ENCODE measurements around the gene STK32C.

STK32C gene

GRCh38 chr10:132206806-132207535 is 100.8 kb downstream of the STK32C start:
- DNase-seq = no peak

DNA sequence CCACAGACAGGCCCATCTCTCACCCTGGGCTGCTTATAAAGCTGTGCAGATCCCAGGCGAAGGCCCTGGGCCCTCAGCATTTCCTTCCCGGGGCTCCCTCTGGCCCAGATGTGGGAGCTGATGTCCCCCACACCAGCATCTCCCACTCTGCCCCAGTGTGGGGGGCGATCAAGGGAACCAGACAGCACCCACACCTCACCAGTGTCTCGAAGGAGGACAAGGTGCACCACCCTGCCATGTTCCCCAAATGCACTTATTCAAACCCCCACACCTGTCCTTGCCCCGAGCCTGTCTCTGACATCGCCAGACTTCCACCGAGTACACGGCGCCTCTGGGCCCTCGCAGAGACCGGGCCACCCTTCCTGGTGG is 101.4 kb downstream of the STK32C start:
- DNase-seq = no peak

DNA sequence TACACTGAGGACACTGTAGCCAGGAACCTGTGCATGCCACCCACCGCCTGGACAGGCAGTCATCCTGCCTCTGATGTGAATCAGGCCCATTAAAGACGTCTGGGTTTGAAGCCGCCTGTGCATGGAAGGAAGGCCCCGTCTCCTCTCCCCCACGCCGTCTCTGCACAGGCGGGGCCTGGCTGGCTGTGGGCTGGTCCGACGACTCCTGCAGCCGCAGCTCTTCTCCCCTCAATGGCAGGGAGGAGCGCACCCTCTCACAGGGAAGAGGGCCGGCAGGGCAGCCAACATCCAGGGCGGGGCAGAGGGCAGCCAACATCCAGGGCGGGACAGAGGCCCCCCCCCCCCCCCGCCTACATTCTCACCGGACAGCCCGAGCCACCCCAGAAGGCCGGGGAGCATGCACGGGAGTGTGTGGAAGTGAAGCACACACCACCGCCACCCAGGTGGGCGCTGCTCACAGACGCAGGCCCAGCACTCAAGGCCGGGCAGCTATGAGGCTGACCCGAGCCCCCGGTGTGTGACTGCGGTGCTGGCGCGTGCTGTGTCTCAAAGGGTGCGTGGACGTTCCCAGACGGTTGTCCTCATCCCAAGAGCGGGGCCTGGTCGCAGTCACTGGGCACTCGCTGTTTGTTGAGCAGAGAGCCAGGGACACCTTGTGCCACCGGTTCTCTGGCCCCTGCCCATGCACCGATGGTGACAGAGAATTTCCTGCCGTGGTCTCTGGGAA is 101.9 kb downstream of the STK32C start:
- DNase-seq = no peak

DNA sequence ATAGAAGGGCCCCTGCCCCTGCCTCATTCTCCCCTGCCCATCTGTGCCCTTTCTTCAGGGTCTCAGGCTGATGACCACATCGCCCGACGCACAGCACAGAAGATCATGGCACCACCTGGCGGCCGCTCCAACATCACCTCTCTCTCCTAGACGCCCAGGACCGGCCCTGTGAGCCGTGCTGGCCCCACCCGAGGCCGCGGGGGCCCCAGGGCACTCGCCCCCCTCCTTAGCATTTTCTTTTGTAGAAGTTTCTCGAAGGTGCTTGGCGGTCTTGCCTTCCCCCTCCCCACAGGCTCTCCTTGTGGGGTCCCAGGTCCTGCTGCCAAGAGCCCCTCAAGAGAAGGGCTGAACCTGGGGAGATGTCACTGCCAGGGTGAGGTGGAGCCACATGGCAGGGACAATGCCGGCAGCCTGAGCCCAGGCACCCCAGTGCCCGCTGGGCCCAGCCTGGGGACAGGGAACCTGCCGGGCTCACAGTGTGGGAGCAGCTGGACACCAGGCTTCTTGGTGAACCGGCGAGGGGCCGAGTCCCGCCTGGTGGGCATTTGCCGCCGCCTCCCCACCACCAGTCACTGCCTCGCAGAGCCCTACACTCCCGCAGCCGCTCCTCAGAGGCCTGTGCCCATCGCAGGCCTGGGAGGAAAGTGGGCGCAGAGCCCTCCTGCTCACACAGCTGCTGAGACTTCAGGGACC is 102.8 kb downstream of the STK32C start:
- DNase-seq = no peak

DNA sequence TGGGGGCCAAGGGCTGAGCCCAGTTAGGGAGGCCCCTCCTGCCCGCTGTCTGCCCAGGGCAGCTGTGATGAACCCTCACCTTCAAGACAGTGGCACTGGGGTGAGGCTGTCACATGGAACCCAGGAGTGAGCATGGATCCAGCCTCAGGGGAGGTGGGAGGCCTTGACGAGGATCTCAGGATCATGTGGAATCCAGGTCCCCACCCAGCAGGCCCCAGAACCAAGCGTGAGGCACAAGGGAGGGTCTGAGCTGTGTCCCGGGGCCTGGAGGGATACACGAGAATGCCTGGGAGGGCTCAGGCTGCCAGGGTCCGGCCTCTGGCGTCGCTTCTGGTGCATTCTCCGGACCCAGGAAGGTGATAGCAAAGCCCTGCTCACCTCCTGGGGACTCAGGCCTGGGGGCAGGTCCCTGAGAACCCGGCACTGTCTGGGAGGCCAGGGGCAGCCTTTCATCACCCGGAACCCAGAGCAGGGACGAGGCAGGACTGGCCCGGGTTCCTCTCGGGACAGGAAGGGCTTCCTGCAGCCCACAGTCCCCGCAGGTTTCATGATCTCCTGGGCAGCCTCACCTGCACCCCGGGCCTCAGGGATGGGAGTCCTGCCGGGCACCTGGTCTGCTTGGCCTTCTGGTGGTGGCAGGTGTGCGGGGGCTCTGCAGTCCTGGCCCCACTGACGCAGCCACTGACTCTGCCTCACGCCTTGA is 103.5 kb downstream of the STK32C start:
- DNase-seq = no peak

DNA sequence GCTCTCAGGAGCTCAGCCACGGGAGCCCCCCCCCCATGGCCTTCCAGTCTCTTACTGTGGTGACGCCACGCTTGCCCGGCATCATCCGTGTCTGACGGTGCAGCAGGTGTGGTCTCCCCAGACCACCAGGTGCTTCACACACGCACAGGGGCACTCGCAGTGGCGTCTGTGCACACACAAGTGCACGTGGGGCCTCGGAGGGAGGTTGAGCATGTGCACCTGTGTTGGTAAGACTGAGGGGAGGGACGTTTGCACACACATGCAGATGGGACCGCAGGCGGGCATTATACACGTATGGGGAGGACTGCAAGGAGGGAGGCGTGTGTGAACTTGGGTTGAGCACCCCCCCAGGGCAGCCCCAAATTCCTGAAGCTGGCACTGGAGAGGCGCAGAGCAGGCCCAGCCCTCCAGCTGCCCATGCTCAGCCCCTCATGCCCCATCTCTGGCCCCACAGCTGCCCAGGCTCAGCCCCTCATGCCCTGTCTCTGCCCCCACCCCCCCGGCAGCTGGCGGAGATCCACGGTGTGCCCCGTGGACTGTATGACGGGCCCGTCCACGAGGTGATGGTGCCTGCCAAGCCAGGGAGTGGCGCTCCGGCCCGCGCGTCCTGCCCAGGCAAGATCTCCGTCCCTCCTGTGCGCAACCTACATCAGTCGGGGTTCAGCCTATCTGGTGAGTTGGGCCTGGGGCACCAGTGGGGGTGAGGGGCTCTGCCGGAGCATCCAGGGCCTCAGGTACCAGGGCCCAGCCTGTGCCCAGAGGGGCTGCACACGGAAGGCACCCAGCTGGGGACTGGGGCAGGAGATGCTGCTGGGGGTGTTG is 104.3 kb downstream of the STK32C start:
- DNase-seq = no peak

- DNase-seq = no peak
These were observed 105.4 kb downstream of the STK32C start for GRCh38 chr10:132202070-132202970.

DNA sequence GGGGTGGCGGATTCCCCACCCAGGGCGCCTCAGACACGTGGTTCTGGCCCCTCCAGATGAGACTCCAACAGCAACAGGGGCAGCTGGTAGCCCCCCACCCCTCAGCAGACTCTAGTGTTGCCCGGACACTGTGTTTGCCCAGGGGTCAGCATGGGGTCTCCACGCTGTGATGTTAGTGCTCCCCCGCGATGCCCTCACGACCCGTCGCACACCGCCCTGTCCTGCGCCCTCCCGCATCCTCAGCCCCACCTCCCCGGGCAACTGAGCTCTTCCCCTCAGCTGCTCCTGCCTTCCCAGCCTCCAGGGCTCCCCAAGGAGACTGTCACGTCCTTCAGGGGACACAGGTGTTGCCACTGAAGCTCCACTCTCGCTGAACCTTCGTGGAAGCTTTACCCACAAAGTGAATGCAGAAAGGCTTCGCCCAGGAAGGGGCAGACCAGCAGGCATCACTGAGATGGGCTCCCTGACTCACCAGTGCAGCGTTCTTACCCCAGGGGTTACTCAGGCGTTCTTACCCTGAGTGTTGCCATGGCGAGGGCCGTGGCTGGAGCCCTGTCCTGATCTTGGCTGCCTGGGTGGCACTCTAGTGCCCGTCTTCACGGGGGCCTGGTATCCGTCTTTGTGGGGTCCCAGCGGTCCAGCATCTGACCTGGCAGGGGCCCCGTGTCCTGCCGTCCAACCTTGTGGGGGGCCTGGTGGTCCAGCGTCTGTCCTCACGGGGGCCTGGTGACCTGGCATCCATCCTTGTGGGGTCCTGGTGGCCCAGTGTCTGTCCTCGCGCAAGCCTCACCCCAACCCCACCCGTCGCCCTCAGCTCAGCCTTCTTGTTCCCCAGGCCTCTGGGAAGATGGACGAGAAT is 106.4 kb downstream of the STK32C start:
- DNase-seq = no peak

GRCh38 chr10:132200344-132201110 is 107.2 kb downstream of the STK32C start:
- no peak for DNase-seq

GRCh38 chr10:132199854-132200311 is 107.9 kb downstream of the STK32C start:
- no peak for DNase-seq

DNA sequence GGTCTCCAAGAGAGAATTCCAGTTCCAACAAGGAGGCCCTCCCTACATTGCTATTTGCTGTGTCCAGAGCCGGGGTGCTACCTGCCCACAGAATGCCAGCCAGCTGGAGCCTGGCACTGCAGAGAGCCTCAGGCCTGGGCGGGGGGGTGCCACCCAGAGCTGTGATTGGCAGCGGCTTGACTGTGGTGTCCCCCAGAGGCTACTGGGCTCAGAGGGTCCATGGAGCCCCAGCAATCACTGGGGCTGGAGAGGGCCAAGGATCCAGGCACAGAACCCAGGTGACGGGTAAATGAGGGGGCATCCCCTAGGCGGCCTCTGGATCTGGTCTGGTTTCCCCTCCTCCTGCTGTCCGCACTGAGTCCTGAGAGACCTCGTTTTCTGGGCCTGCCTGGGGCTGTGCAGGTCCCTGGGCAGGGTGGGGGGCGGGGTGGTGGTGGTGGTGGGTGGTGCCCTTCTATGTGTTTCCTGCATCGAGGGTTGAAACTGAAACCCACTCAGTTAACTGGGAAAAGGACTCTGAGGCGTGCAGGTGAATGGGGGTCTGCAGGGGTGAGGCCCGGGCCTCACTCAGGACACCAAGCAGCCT is 108.4 kb downstream of the STK32C start:
- DNase-seq = no peak

- DNase-seq = no peak
These were observed 109.2 kb downstream of the STK32C start for GRCh38 chr10:132198381-132199181.

DNA sequence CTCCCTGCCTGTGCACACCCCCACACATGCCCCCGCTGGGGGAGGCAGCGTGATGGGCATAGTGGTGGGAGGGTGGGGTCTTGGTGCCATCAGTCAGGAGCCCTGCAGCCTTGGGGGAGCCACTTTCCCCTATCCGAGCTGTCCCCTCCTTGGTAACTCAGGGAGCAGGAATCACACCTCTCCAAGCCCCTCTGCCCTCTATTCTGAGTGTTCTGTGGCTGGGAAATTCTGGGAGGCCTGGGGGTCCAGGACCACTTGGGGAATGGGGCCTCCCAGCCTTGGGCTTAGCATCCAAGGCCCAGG is 109.7 kb downstream of the STK32C start:
- DNase-seq = no peak

DNA sequence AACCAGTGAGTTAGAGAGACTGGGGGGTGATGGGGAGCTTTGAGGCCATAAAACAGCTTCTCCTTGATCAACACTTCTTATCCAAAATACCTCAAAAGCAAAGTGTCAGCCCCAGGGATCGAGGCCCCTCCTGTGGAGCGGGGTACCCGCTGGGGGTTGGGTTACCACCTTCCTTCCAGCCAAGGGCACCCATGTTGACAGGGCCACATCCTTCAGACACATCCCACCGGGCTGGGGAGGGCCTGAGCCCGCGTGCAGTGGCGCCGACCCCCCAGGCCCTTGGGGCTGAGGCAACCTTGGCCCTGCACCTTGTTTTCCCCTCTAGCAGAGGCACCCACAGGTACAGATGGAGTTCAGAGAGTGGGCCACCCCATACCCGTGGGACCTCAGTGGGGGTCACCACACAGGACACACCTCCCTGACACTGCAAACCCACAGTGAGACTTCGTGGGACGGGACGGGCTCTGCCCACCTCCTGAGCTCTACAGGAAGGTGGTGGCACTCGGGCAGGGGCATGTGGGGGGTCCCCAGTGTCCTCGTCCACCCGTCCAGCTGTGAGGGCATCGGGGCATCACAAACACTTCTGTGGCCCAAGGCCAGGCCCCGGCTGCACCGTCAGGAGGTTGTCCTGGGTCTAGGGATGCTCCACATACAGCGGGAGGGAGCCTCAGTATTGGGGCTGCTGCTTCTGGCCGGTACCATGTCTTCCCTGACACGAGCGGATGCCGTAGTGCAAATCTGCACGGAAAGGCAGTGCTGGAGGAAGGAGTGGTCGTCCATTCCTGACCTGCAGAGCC is 110.3 kb downstream of the STK32C start:
- DNase-seq = no peak

GRCh38 chr10:132196178-132197113 is 111.3 kb downstream of the STK32C start:
- DNase-seq = no peak

DNA sequence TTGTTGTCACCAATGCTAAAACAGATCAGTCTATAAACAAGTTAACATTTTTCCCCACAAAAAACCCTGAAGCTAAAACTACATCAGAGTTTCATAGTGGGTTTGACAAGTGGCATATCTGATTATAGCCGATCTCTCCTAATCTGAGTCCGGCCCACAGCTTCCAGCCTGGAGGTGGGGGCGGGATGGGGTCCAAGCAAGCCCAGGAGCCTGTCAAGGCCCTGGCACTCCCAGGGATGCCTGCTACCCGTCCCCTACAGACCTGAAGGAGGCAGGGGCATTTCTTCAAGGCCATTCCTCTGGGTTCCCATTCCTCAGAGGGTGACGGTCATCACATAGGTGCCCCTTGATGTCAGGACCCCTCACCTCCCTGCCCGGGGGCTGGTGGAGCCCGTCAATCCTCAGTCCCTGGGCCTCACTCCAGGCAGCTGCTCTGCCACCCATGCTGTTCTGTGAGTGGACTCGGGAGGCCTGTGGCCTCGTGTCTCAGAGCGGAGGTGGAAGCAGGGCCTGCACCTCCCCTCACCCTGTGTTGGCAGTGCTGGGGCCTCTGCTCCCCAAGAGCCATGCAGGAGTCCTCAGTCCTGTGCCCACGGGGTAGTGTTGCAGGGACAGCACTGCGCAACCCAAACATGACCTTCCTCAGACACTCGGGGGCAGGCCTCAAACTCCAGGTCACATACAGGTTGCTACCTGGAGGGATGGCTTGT is 112.2 kb downstream of the STK32C start:
- DNase-seq = no peak

Measured in activated CD4-positive, alpha-beta T cell treated with anti-CD3 and anti-CD28 coated beads, Interleukin-2, amount 50 U/mL, for 1 hour (primary cell).